NCI-H1436 (cell line): ENCODE results near the gene ZNF8.
"Not testable (repeated sequence)": the region's sequence is repeated elsewhere in the genome, so short reads cannot be mapped to it uniquely, and the experiment has no call there.

Experiments used
- DNase-seq: peaks from one replicate; lab custom pipeline; 2025; lab: John Stamatoyannopoulos, UW

The ZNF8 gene

DNA sequence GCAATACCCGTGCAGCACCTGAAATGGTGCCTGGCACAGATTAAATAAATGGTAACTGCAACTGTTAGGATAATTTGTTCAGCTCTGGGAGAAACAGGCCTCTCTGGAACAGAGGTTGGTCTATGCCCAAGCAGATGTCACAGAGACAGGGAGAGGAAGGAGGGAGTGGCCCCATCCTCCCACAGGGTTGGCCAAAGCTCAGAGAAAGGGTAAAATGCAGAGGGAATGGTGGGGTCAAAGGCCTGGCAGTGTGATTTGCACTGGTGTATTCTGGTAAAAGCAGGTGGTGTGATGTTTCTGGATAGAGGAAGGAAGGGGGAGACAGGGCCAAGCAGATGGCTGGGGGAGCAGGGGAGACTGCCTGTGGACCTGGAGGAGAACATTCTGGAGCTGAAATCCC, 57.5 kb downstream of the ZNF8 start:
- no peak for DNase-seq

DNA sequence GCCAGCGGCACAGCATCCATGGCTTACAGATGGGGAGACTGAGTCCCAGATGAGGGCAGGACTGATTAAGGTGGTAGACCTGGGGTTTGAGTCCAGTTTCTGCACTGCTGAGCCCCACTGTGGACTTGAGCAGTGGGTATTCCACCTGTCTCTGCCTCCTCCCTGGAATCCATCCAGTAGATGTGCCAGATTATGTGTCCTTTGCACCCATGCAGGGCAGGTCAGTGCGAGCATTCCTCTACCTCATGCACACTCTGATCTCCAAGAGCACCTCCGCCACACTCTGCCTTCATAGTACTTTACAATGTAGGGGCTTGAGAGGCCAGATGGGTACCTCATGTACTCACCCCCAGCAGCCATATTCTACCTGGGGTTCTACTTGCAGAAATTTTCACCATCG, 58.1 kb downstream of the ZNF8 start:
- no peak for DNase-seq

DNA sequence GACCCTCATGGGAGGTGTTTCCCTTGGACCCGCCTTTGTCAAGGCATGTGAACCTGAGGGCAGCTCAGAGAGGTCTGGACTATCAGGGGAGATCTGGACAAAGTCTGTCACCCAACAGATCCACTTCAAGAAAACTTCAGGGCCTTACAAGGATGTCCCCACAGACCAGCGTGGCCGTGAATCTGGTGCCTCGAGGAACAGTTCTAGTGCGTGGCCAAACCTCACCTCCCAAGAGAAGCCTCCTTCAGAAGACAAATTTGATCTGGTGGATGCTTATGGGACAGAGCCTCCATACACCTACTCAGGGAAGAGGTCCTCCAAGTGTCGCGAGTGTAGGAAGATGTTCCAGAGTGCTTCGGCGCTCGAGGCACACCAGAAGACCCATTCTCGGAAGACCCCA, 59.6 kb downstream of the ZNF8 start:
- no peak for DNase-seq

DNA sequence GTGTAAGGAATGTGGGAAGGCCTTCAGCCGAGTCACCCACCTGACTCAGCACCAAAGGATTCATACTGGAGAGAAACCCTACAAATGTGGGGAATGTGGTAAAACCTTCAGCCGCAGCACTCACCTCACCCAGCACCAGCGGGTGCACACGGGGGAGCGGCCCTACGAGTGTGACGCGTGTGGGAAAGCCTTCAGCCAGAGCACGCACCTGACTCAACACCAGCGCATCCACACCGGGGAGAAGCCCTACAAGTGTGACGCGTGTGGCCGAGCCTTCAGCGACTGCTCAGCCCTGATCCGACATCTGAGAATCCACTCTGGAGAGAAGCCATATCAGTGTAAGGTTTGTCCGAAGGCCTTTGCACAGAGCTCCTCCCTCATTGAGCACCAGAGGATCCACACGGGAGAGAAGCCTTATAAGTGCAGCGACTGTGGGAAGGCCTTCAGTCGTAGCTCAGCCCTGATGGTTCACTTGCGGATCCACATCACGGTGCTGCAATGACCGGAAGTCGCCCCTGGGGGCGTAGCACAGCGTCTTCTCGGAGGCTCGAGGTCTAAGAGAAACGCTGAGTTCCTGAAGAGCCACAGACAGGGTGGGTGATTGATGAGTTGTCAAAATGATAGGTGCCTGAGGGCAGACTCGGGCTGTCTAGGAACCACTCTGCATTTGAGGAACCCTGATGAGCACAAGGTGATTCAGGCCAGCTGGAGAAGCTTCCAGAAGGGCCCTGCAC, 60.2 kb downstream of the ZNF8 start:
- no peak for DNase-seq

DNA sequence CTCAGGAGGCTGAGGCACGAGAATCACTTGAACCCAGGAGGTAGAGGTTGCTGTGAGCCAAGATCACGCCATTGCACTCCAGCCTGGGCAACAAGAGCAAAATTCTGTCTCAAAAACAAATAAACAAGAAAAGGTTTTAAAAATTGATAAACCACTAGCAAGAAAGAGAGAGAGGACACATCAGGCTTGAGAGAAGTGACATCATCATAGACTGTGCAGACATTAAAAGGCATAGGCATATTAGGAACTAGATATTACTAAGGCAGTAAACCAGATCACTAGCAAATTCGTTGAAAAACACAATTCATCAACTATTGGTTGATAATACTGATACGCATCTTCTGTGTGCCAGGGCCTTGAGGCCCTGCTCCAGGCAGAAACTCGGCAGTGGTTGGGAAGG, 66.8 kb downstream of the ZNF8 start:
- no peak for DNase-seq

DNA sequence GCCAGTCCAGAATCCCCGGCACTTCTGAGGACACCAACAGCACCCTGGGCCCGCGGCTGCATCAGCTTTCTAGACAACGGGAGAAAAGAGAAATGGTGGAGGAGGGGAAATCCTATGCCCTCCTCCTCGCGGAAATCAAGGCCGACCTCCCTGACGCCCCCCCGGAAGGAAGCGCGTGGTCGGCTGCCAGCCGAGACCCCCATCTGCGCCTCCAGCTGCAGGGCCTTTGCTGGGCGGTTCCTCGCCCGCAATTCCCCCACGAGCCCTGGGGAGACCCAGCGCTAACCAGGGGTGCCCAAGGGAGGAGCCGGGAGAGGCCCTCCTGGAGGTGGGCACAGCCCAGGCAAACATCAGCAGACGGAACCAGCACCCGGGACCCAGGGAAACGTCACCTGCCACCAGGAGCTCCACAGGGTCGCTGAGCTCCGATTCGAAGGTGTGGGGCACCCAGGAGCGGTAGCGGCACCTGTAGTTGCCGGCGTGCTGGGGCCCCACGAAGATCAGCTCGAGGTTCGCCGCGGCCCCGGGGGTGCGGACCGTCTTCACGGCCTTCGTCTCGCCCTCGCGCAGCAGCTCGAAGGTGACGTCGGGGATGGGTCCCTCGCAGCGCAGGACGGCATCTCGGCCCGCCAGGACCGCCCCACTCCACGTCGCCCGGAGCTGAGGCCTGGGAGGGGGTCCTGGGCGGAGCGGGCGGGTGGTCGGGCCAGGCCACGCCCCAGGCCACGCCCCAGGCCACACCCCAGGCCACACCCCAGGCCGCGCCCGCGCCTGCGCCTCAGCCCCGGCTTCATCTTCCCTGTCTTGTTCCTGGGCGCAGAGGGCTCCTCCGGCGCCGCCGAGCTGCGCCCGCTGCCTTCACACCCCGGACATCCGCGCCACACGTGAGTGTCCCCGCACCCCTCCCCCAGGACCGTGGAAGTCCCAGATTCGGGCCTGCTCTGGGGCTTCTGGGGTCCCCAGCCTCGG, 68.5 kb downstream of the ZNF8 start:
- peak; percentile 90 for DNase-seq

DNA sequence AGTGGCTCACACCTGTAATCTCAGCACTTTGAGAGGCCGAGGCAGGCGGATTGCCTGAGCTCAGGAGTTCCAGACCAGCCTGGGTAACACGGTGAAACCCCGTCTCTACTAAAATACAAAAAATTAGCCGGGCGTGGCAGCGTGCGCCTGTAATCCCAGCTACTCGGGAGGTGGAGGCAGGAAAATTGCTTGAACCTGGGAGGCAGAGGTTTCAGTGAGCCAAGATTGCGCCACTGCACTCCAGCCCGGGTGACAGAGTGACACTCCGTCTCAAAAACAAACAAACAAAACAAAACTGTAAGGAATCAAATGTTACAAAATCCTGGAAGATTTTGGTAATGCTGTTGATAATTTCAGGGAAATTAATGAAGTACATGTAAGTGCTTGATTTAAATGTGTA, 69.3 kb downstream of the ZNF8 start:
- not testable (repeated sequence) for DNase-seq

DNA sequence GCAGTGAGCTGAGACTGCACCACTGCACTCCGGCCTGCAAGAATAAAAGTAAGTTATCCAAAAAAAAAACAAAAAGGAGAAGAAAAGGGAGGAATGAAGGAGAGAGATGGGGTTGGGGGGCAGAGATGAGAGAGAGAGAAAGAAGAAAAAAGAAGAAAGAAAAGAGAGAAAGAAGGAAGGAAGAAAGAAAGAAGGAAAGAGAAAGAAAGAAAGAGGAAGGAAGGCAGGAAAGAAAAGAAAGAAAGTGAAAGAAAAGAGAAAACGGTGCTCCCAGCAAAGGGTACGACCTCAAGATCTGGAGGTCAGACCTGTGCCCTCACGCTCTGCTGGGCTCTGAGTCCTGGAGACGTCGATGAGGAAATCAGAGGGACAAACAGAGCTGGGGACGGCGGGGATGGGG, 70.8 kb downstream of the ZNF8 start:
- DNase-seq: no peak

DNA sequence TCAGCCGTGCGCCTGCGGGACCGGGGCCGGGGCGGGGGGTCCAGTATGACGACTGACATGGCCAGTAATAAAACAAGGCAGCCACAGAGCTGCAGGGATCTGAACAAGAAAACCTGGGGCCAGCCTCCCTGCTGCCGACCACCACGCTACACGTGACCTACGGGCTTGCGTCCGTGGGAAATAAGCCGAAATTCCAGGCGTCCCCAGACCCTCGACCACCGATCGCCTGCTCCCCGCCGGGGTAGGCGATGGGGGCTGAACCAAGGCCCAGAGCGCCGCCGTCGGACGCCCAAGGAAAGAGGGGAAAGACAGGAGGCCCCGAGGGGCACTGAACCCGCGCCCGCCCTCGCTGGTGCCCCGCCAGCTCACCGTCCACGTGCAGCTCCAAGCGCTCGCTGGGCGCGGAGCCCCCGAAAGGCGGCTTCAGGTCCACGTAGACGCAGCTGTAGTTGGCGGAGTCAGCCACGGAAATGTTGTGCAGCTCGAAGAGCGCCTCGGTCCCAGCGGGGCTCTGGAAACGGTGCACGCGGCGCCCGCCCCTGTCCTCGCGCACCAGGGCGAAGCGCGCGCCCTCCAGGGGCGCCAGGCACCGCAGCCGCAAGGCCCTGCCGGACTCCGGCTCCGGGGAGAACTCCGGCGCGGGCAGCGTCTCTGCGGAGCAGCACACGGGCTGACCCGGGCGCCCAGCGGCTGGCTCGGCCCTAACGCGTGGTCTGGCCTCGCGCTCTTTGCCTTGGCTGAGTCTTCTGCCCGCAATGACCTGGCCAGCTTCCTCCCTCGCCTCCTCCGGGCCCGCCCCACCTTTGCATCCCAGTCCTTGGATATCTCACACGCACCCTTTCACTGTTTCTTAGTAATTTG, 71.5 kb downstream of the ZNF8 start:
- no peak for DNase-seq

DNA sequence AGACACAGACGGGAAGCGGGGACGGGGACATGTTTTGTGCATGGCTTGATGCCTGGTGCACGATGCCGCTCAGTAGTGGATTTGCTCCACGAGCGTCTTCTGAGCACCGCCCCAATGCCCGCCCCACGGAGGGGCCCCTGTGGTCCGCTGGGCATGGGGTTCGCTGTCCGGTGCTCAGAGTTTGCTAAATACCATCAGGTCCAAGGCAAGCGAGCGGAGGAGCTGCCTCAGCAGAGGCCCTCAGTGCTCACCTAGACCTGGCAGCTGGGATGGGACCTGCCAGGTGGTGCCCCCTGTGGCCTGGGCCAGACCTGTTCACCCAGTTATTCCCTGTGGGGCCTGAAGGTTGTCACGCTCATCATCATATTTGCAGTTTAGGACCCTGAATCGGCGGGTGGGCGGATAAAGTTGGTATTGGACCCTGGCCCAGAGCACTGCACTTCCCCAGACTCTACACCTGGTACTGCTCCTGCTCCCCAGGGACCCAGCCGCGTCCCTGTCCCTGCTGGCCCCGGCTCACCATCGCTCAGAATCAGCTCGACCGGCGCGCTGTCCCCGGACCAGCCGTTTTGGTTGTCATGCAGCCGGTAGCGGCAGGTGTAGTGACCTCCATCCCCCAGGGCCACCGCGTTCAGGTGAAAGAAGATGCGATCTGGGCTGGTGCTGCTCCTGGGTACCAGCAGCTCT, 72.3 kb downstream of the ZNF8 start:
- no peak for DNase-seq

DNA sequence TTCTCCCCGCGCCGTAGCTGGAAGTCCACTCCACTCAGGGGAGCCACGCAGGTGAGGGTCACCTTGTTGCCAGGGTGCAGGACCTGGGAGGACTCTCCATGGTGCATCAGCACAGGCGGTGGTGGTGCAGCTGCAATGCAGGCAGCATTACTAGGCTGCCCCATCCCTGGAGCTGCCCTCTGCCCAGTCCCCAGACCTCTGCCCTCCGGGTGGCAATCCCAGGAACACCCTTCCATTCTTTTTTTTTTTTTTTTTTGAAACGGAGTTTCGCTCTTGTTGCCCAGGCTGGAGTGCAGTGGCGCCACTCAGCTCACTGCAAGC, 72.8 kb downstream of the ZNF8 start:
- no peak for DNase-seq

DNA sequence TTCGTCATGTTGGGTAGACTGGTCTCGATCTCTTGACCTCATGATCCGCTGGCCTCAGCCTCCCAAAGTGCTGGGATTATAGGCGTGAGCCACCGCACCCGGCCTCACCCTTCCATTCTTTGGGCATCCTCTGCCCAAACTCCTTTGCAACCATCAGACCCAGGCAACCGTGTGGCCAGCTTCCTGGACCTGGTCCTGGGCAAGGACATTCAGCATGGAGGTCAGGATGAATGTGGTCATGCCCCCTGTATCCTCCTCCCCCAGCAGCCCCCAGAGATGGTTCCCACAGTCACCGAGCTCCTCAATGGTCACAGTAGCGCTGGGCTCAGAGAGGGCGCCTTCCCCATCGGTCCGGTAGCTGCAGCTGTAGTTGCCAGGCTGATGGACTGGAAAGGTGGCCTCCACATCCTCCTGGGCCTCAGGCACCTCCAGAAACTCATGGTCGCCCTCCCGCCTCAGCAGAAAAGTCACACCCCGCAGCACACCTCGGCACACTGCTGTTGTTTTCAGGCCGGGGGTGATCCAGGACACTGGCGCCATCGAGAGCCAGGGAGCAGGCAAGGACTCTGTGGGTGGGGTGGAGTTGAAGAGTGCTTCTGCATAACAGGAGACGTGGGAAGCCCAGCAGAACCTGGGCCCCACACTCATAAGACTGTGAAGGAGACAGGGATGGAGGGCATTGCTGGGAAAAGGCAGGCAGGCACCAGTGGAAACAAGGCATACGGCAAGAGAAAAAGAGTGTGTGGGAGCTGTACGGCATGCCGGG, 73.4 kb downstream of the ZNF8 start:
- no peak for DNase-seq
